Spleen (tissue), 7 donors: ENCODE results near the gene WDR7.

Experiments used
- CTCF ChIP-seq, 11 experiments: fragments of 200-600 bp in 7 of 11; fragments of 450-650 bp in 4 of 11; sonication (generic) in 4 of 11; IDR thresholded peaks in 8 of 11; conservative IDR thresholded peaks in 3 of 11; 1 replicate in 7 of 11; 2 replicates in 4 of 11; pipeline versions ENCODE4 v1.4.0 to v1.8.0; 2016 to 2021; ENCODE audit warnings: antibody characterized with exemption in 11 of 11, inconsistent platforms in 4 of 11, mild to moderate bottlenecking in 1 of 11
- POLR2AphosphoS5 ChIP-seq, 3 donors: sonication (generic); formaldehyde crosslinking; IDR thresholded peaks; one replicate each; pipeline ENCODE4 v1.5.1; 2017; ENCODE audit warnings: antibody characterized with exemption in 3 of 3
- donor health status: DM: no; HTN: no; CAD: no; lungs with moderate emphysema.
- donor health status: DM: no; HTN: no; CAD: no.
- donor health status: DM: no; HTN: no; CAD: no.

GRCh38 chr18:56929886-56930285 lies 278.7 kb downstream of the WDR7 start:
- TF ChIP-seq CTCF (IDR thresholded peaks at IDR 0.05 in 8 of 11, conservative IDR thresholded peaks at IDR 0.05 in 3 of 11) = no peak
- no peak for TF ChIP-seq POLR2AphosphoS5 (IDR thresholded peaks at IDR 0.05)
